Suprapubic skin (tissue), 3 donors: ENCODE measurements around the gene CFAP206.

Source experiments
- POLR2A ChIP-seq, 2 donors: fragments of 450-650 bp; IDR thresholded peaks; one replicate each; pipeline ENCODE4 v1.6.1; 2017; ENCODE audit warnings: antibody characterized with exemption in 2 of 2, mild to moderate bottlenecking in 2 of 2, moderate library complexity in 2 of 2
- TF ChIP-seq, protein P1 (sequence below), 2 donors: fragments of 200-600 bp in 1 of 2; fragments of 450-650 bp in 1 of 2; sonication (generic) in 1 of 2; IDR thresholded peaks; one replicate each; pipeline ENCODE4 v1.5.1; 2016 to 2019; ENCODE audit warnings: antibody characterized with exemption in 2 of 2, mild to moderate bottlenecking in 1 of 2, moderate library complexity in 1 of 2

DNA sequence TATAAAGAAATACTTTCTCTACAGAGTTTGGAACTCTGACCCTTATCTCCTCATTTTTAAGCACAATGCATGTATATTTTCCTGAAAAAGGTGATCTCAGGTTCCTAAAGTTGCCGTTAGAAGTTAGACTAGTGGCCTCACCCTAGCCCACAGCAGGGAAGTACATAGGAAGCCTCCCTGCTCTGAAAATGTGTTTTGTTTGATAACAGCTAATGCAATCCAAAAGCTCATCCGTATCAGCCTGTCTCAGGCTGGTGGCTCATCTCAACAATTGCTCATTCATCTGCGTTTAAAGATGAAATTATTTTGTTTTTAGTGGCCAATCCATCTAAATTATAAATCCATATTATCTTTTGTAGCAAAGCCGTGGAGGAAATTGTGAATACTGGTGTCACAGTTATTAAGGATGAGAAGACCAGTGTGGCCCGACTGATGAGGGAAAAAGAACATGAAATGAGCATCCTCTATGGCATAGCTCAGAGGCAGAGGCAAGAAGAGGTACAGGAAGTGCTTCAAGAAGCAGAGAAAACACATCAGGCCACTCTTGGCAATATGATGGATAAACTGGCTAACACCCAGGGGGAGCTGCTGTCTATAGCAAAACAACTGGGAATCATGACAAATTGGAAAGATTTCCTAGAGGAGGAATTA is 43.0 kb upstream of the CFAP206 start:
- TF ChIP-seq, protein P1, sequence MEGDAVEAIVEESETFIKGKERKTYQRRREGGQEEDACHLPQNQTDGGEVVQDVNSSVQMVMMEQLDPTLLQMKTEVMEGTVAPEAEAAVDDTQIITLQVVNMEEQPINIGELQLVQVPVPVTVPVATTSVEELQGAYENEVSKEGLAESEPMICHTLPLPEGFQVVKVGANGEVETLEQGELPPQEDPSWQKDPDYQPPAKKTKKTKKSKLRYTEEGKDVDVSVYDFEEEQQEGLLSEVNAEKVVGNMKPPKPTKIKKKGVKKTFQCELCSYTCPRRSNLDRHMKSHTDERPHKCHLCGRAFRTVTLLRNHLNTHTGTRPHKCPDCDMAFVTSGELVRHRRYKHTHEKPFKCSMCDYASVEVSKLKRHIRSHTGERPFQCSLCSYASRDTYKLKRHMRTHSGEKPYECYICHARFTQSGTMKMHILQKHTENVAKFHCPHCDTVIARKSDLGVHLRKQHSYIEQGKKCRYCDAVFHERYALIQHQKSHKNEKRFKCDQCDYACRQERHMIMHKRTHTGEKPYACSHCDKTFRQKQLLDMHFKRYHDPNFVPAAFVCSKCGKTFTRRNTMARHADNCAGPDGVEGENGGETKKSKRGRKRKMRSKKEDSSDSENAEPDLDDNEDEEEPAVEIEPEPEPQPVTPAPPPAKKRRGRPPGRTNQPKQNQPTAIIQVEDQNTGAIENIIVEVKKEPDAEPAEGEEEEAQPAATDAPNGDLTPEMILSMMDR (IDR thresholded peaks at IDR 0.05), result no peak
- no peak for TF ChIP-seq POLR2A (IDR thresholded peaks at IDR 0.05)
